Measurements from ENCODE around the gene ABCC6. TPM values are rescaled to one million over a fixed set of nuclear protein-coding genes. Genes with fewer than 3 reads are reported as not detected.

The ABCC6 gene
- total RNA-seq, 1 experiment from 2014 or later = not detected

GRCh38 chr16:16167927-16168326, 55.4 kb downstream of the ABCC6 start:
- no TSS peak for BruUV-seq (replicated peaks)
- no peak for TF ChIP-seq EZH2 (IDR thresholded peaks at IDR 0.05; ENCODE audit: borderline replicate concordance, low read depth, low read length, poor library complexity, severe bottlenecking)
- TF ChIP-seq CTCF (conservative IDR thresholded peaks at IDR 0.05; ENCODE audit: low read depth, low read length) = no peak
- no peaks in the 10 kb centered on the region for H3K27me3 ChIP-seq (replicated peaks; ENCODE audit: insufficient read depth, low read depth, low read length, poor library complexity)
- no peaks in the 10 kb centered on the region for H3K9me3 ChIP-seq (ENCODE audit: low read depth, low read length, poor library complexity, severe bottlenecking)
- intact Hi-C loops (cut with micrococcal nuclease; ENCODE audit: unreplicated experiment) = no loop called here
- H3K27ac ChIP-seq (ENCODE audit: low read depth, low read length, poor library complexity, severe bottlenecking) = no peak overlapping the region
- DNase-seq (ENCODE audit: low spot score) = no peak
- H3K4me3 ChIP-seq (ENCODE audit: low read depth, low read length, poor library complexity, severe bottlenecking) = no peak overlapping the region
- POLR2A ChIA-PET (ENCODE audit: low non-redundant PET) = no interaction called here
- no peaks in the 10 kb centered on the region for H3K36me3 ChIP-seq (ENCODE audit: insufficient read depth, low read length, poor library complexity, severe bottlenecking)
- no peaks in the 10 kb centered on the region for H3K4me1 ChIP-seq (ENCODE audit: insufficient read depth, low read length, poor library complexity, severe bottlenecking)
- CTCF ChIA-PET = no interaction called here

- CTCF ChIA-PET = no interaction called here
Observed at GRCh38 chr16:16166949-16167348, 56.3 kb downstream of the ABCC6 start.

GRCh38 chr16:16166085-16166484, 57.2 kb downstream of the ABCC6 start:
- CTCF ChIA-PET = no interaction called here
- no peaks in the 10 kb centered on the region for H3K27me3 ChIP-seq (replicated peaks; ENCODE audit: insufficient read depth, low read depth, low read length, poor library complexity)
- BruUV-seq (replicated peaks) = no TSS peak
- H3K9me3 ChIP-seq (ENCODE audit: low read depth, low read length, poor library complexity, severe bottlenecking) = no peaks in the 10 kb centered on the region
- H3K36me3 ChIP-seq (ENCODE audit: insufficient read depth, low read length, poor library complexity, severe bottlenecking) = no peaks in the 10 kb centered on the region
- no peak overlapping the region for H3K4me3 ChIP-seq (ENCODE audit: low read depth, low read length, poor library complexity, severe bottlenecking)
- DNase-seq (ENCODE audit: low spot score) = no peak
- no peaks in the 10 kb centered on the region for H3K4me1 ChIP-seq (ENCODE audit: insufficient read depth, low read length, poor library complexity, severe bottlenecking)
- TF ChIP-seq EZH2 (IDR thresholded peaks at IDR 0.05; ENCODE audit: borderline replicate concordance, low read depth, low read length, poor library complexity, severe bottlenecking) = no peak
- TF ChIP-seq CTCF (conservative IDR thresholded peaks at IDR 0.05; ENCODE audit: low read depth, low read length) = no peak
- POLR2A ChIA-PET (ENCODE audit: low non-redundant PET) = no interaction called here
- no peak overlapping the region for H3K27ac ChIP-seq (ENCODE audit: low read depth, low read length, poor library complexity, severe bottlenecking)
- intact Hi-C loops (cut with micrococcal nuclease; ENCODE audit: unreplicated experiment) = no loop called here

More at GRCh38 chr16:16166949-16167348, 56.3 kb downstream of the ABCC6 start:
- H3K27ac ChIP-seq (ENCODE audit: low read depth, low read length, poor library complexity, severe bottlenecking) = no peak overlapping the region
- H3K9me3 ChIP-seq (ENCODE audit: low read depth, low read length, poor library complexity, severe bottlenecking) = no peaks in the 10 kb centered on the region
- no peak for TF ChIP-seq EZH2 (IDR thresholded peaks at IDR 0.05; ENCODE audit: borderline replicate concordance, low read depth, low read length, poor library complexity, severe bottlenecking)
- no peak for TF ChIP-seq CTCF (conservative IDR thresholded peaks at IDR 0.05; ENCODE audit: low read depth, low read length)
- DNase-seq (ENCODE audit: low spot score) = no peak
- POLR2A ChIA-PET (ENCODE audit: low non-redundant PET) = no interaction called here
- no peaks in the 10 kb centered on the region for H3K27me3 ChIP-seq (replicated peaks; ENCODE audit: insufficient read depth, low read depth, low read length, poor library complexity)
- no peaks in the 10 kb centered on the region for H3K36me3 ChIP-seq (ENCODE audit: insufficient read depth, low read length, poor library complexity, severe bottlenecking)
- H3K4me3 ChIP-seq (ENCODE audit: low read depth, low read length, poor library complexity, severe bottlenecking) = no peak overlapping the region
- no TSS peak for BruUV-seq (replicated peaks)
- intact Hi-C loops (cut with micrococcal nuclease; ENCODE audit: unreplicated experiment) = no loop called here
- H3K4me1 ChIP-seq (ENCODE audit: insufficient read depth, low read length, poor library complexity, severe bottlenecking) = no peaks in the 10 kb centered on the region
